Measurements from ENCODE around the gene MSTO1. TPM values are rescaled to one million over a fixed set of nuclear protein-coding genes. Genes with fewer than 3 reads are reported as not detected.
"Not testable (repeated sequence)": the region's sequence is repeated elsewhere in the genome, so short reads cannot be mapped to it uniquely, and the experiment has no call there.

MSTO1 gene
- total RNA-seq, 2 donors from 2014 or later: 13.7 to 17.7 TPM

DNA sequence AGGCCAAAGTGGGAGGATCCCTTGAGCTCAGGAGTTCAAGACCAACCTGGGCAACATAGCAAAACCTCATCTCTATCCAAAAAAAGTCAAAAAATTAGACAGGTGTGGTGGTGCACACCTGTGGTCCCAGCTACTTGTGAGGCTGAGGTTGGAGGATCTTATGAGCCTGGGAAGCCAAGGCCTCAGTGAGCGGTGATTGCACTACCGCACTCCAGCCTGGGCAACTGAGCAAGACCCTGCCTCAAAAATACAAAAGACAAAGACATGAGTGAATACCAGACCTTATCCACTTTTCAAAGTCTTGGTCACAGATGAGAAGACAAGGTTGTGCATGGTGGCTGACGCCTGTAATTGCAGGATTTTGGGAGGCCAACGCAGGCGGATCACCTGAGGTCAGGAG, 13.2 kb upstream of the MSTO1 start:
- Histone ChIP-seq H3K9me3 (no peaks in the 10 kb centered on the region), H3K4me3 (no peak overlapping the region), H3K27ac (no peak overlapping the region), H3K27me3 (replicated peaks; ENCODE audit: insufficient read depth) (no peaks in the 10 kb centered on the region), H3K36me3 (no peaks in the 10 kb centered on the region), H3K4me1 (replicated peaks) (no peaks in the 10 kb centered on the region)
- DNase-seq (ENCODE audit: low spot score): no peak
- WGBS: 95% methylated on average over 5 of the region's 5 CpGs
- no peak for TF ChIP-seq POLR2AphosphoS5 (IDR thresholded peaks at IDR 0.05)
- no peak for TF ChIP-seq POLR2A (IDR thresholded peaks at IDR 0.05)
- TF ChIP-seq, protein P1, sequence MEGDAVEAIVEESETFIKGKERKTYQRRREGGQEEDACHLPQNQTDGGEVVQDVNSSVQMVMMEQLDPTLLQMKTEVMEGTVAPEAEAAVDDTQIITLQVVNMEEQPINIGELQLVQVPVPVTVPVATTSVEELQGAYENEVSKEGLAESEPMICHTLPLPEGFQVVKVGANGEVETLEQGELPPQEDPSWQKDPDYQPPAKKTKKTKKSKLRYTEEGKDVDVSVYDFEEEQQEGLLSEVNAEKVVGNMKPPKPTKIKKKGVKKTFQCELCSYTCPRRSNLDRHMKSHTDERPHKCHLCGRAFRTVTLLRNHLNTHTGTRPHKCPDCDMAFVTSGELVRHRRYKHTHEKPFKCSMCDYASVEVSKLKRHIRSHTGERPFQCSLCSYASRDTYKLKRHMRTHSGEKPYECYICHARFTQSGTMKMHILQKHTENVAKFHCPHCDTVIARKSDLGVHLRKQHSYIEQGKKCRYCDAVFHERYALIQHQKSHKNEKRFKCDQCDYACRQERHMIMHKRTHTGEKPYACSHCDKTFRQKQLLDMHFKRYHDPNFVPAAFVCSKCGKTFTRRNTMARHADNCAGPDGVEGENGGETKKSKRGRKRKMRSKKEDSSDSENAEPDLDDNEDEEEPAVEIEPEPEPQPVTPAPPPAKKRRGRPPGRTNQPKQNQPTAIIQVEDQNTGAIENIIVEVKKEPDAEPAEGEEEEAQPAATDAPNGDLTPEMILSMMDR (IDR thresholded peaks at IDR 0.05): no peak
- intact Hi-C loops (cut with DNase I): no loop called here

DNA sequence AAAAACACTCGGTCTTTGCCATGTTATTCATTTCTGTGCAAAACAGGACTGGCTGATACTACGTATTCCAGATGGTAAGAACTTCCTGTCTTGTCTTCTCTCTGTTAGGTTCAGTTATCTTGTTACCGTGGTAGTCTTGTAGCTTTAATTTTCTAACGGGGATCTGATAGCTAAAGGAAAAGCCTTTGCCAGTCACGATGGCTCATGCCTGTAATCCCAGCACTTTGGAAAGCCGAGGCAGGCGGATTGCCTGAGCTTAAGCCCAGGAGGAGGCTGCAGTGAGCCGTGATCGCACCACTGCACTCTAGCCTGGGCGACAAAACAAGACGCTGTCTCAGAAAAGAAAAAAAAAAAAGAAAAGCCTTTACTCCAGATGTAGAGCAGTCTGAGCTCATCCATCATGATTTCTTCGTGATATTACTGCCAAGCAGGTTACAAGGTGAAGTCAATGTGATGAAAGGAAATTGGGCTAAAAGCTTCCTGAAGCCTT, 11.1 kb upstream of the MSTO1 start:
- no peaks in the 10 kb centered on the region for H3K36me3 ChIP-seq
- no peak overlapping the region for H3K4me3 ChIP-seq
- no peak for DNase-seq (ENCODE audit: low spot score)
- no peaks in the 10 kb centered on the region for H3K27me3 ChIP-seq (replicated peaks; ENCODE audit: insufficient read depth)
- intact Hi-C loops (cut with DNase I): no loop called here
- TF ChIP-seq, protein P1 (IDR thresholded peaks at IDR 0.05): no peak
- TF ChIP-seq POLR2AphosphoS5 (IDR thresholded peaks at IDR 0.05) (no peak), POLR2A (IDR thresholded peaks at IDR 0.05) (no peak)
- WGBS: 12% methylated on average over 12 of the region's 12 CpGs
- H3K9me3 ChIP-seq: no peaks in the 10 kb centered on the region
- H3K4me1 ChIP-seq (replicated peaks): no peaks in the 10 kb centered on the region
- H3K27ac ChIP-seq: no peak overlapping the region

DNA sequence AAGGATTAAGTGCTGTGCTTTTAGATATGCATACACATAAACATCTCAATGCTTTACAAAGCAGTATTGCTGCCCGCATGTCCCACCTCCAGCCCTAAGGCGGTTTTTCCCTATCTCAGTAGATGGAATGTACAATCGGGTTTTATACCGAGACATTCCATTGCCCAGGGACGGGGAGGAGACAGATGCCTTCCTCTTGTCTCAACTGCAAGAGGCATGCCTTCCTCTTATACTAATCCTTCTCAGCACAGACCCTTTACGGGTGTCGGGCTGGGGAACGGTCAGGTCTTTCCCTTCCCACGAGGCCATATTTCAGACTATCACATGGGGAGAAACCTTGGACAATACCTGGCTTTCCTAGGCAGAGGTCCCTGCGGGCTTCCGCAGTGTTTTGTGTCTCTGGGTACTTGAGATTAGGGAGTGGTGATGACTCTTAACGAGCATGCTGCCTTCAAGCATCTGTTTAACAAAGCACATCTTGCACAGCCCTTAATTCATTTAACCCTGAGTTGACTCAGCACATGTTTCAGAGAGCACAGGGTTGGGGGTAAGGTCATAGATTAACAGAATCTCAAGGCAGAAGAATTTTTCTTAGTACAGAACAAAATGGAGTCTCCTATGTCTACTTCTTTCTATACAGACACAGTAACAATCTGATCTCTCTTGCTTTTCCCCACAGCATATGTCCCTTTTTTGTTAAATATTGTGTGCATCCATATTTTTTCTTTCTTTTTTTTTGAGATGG, 10.0 kb upstream of the MSTO1 start:
- WGBS: 27% methylated on average over 12 of the region's 12 CpGs
- H3K36me3 ChIP-seq; H3K4me3 ChIP-seq; H3K27ac ChIP-seq; H3K4me1 ChIP-seq (replicated peaks); intact Hi-C loops (cut with DNase I); H3K27me3 ChIP-seq (replicated peaks; ENCODE audit: insufficient read depth); DNase-seq (ENCODE audit: low spot score); H3K9me3 ChIP-seq: not testable (repeated sequence)

DNA sequence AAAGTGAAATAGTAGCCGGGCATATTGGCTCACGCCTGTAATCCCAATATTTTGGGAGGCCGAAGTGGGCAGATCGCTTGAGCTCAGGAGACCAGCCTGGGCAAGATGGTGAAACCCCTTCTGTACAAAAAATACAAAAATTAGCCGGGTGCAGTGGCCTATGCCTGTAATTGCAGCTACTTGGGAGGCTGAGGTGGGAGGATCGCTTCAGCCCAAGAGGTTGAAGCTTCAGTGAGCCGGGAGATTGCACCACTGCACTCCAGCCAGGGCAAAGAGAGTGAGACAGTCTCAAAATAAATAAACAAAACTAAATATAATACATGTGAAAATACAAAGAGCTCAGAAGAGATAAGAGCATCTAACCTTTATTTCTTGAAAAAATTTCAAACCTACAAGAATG, 2.3 kb upstream of the MSTO1 start:
- Histone ChIP-seq H3K9me3 (no peaks in the 10 kb centered on the region), H3K36me3 (no peaks in the 10 kb centered on the region), H3K4me1 (replicated peaks) (no peaks in the 10 kb centered on the region), H3K27ac (no peak overlapping the region), H3K27me3 (replicated peaks; ENCODE audit: insufficient read depth) (no peaks in the 10 kb centered on the region), H3K4me3 (no peak overlapping the region)
- DNase-seq (ENCODE audit: low spot score): no peak
- intact Hi-C loops (cut with DNase I): no loop called here
- WGBS: 80% methylated on average over 7 of the region's 7 CpGs
- TF ChIP-seq POLR2A (IDR thresholded peaks at IDR 0.05) (no peak), POLR2AphosphoS5 (IDR thresholded peaks at IDR 0.05) (no peak)
- TF ChIP-seq, protein P1 (IDR thresholded peaks at IDR 0.05): no peak

DNA sequence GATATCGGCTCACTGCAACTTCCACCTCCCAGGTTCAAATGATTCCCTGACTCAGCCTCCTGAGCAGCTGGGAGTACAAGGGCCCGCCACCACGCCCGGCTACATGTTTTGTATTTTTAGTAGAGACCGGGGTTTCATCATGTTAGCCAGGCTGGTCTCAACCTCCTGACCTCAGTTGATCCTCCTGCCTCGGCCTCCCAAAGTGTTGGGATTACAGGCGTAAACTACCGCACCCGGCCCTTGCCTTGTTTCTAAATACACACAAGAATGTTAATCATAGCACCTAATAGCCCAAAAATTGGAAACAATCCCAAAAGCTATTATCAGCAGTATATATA, 1.2 kb upstream of the MSTO1 start:
- H3K9me3 ChIP-seq: no peaks in the 10 kb centered on the region
- DNase-seq (ENCODE audit: low spot score): no peak
- H3K27ac ChIP-seq: no peak overlapping the region
- 96% methylated on average over 9 of the region's 9 CpGs for WGBS
- no peaks in the 10 kb centered on the region for H3K36me3 ChIP-seq
- no peaks in the 10 kb centered on the region for H3K4me1 ChIP-seq (replicated peaks)
- TF ChIP-seq, protein P1 (IDR thresholded peaks at IDR 0.05): no peak
- TF ChIP-seq POLR2AphosphoS5 (IDR thresholded peaks at IDR 0.05): no peak
- no peak for TF ChIP-seq POLR2A (IDR thresholded peaks at IDR 0.05)
- no peak overlapping the region for H3K4me3 ChIP-seq
- H3K27me3 ChIP-seq (replicated peaks; ENCODE audit: insufficient read depth): no peaks in the 10 kb centered on the region
- intact Hi-C loops (cut with DNase I): no loop called here

DNA sequence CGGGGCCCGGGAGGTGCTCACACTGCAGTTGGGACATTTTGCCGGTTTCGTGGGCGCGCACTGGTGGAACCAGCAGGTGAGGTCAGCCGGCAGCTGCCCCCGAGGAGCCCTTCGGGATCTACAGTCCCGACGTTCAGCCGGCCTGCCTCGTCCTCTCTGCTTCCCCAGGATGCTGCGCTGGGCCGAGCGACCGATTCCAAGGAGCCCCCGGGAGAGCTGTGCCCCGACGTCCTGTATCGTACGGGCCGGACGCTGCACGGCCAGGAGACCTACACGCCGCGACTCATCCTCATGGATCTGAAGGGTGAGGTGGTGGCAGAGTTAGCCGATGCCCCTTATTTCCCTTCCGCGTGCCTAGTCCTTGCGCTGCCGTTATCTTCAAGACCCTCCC, 234 bp downstream of the MSTO1 start:
- H3K9me3 ChIP-seq; H3K36me3 ChIP-seq; H3K27me3 ChIP-seq (replicated peaks; ENCODE audit: insufficient read depth); DNase-seq (ENCODE audit: low spot score); intact Hi-C loops (cut with DNase I); H3K4me1 ChIP-seq (replicated peaks); H3K27ac ChIP-seq: not testable (repeated sequence)
- 0% methylated on average over 2 of the region's 33 CpGs for WGBS
- peak overlapping the region; percentile 49 to 57 for H3K4me3 ChIP-seq

DNA sequence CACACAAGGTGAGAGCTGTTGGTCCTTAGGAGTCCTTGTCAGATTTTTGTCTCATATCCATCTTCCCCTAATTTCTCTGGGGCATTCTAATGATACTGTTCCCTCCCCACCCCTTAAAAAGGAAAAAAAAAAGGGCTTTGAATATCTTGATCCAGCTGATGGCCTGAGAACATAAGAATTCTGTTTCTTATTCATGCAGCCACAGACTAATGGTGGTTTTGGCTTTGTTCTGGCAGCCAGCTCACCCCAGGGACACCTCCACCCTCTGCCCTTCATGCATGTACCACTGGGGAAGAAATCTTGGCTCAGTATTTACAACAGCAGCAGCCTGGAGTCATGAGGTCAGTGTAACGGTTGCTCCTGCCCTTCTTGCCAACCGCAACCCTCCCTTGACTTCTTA, 3.2 kb downstream of the MSTO1 start:
- H3K27me3 ChIP-seq (replicated peaks; ENCODE audit: insufficient read depth); H3K27ac ChIP-seq; DNase-seq (ENCODE audit: low spot score); H3K4me1 ChIP-seq (replicated peaks); H3K4me3 ChIP-seq; H3K36me3 ChIP-seq; intact Hi-C loops (cut with DNase I); H3K9me3 ChIP-seq: not testable (repeated sequence)
- WGBS: no CpG with 5 or more reads among the region's 2 CpGs

Measured in prostate gland (tissue), 2 donors.